KMS-11 (cell line): ENCODE measurements around the gene CDSN.

Source experiments
- H2AFZ ChIP-seq: fragments of 200-600 bp; sonication (generic); 2 replicates; pipeline ENCODE4 v1.6.1; 2016; ENCODE audit warnings: antibody characterized with exemption, mixed run types, low read depth
- H3K27ac ChIP-seq: fragments of 200-600 bp; sonication (generic); 2 replicates; pipeline ENCODE4 v1.6.1; 2016; ENCODE audit warnings: mild to moderate bottlenecking, mixed run types
- H3K27me3 ChIP-seq: fragments of 200-600 bp; sonication (generic); 2 replicates; pipeline ENCODE4 v1.6.1; 2017; ENCODE audit warnings: mild to moderate bottlenecking, low read depth, mixed run types, moderate library complexity; ENCODE audit not compliant: insufficient read depth
- H3K36me3 ChIP-seq: fragments of 200-600 bp; sonication (generic); 2 replicates; pipeline ENCODE4 v1.6.1; 2017; ENCODE audit warnings: mild to moderate bottlenecking, mixed run types; ENCODE audit not compliant: insufficient read depth
- H3K4me1 ChIP-seq: fragments of 200-600 bp; sonication (generic); 2 replicates; pipeline ENCODE4 v1.6.1; 2016; ENCODE audit warnings: mild to moderate bottlenecking, low read depth, mixed run types; ENCODE audit not compliant: poor library complexity, severe bottlenecking
- H3K4me2 ChIP-seq: fragments of 200-600 bp; sonication (generic); 2 replicates; pipeline ENCODE4 v1.7.0; 2016; ENCODE audit warnings: mild to moderate bottlenecking, mixed run types
- H3K4me3 ChIP-seq: fragments of 200-600 bp; sonication (generic); IDR thresholded peaks from 2 replicates; pipeline ENCODE4 v1.6.1; 2017; ENCODE audit warnings: low read depth, low read length, mixed read lengths; ENCODE audit not compliant: insufficient read depth
- H3K79me2 ChIP-seq: fragments of 200-600 bp; sonication (generic); 2 replicates; pipeline ENCODE4 v1.6.1; 2016; ENCODE audit warnings: low read depth, mixed run types; ENCODE audit not compliant: insufficient read depth
- H3K9ac ChIP-seq: fragments of 200-600 bp; sonication (generic); 2 replicates; pipeline ENCODE4 v1.6.1; 2016; ENCODE audit warnings: mild to moderate bottlenecking, mixed run types
- H4K20me1 ChIP-seq: fragments of 200-600 bp; sonication (generic); 2 replicates; pipeline ENCODE4 v1.6.1; 2016; ENCODE audit warnings: mild to moderate bottlenecking, mixed run types; ENCODE audit not compliant: insufficient read depth
- CTCF ChIP-seq: fragments of 200-600 bp; sonication (generic); conservative IDR thresholded peaks from 2 replicates; pipeline ENCODE4 v1.6.1; 2017; ENCODE audit warnings: low read depth, mild to moderate bottlenecking, antibody characterized with exemption, low read length, moderate library complexity, mixed read lengths

The CDSN gene

DNA sequence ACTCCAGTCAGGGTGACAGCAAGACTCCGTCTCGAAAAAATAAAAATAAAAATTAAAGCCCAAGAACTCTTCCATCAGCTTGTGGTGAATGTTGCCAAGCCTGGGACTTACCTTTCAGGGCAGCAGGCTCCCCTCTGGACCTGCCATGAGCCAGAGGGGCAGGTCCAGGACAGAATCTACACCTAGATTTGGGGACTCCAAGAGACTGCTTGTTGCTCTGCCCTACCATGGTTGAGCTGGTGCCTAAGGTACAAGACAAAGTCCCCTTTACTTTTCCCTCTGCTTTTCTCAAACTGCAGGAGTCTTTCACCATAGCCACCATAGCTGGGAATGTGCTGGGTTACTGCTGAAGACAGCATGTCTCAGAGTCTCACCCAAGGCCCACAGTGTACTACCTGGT is 17.1 kb downstream of the CDSN start:
- no peak overlapping the region for H2AFZ ChIP-seq
- no peak overlapping the region for H3K4me2 ChIP-seq
- no peaks in the 10 kb centered on the region for H4K20me1 ChIP-seq
- no peak overlapping the region for H3K9ac ChIP-seq
- H3K36me3 ChIP-seq, result no peaks in the 10 kb centered on the region
- H3K79me2 ChIP-seq, result no peaks in the 10 kb centered on the region
- no peak for TF ChIP-seq CTCF
- no peak overlapping the region for H3K27ac ChIP-seq
- H3K27me3 ChIP-seq, result no peaks in the 10 kb centered on the region
- no peak overlapping the region for H3K4me3 ChIP-seq
- no peaks in the 10 kb centered on the region for H3K4me1 ChIP-seq

- no peaks in the 10 kb centered on the region for H3K27me3 ChIP-seq
- no peaks in the 10 kb centered on the region for H3K79me2 ChIP-seq
- H3K4me1 ChIP-seq, result no peaks in the 10 kb centered on the region
- no peaks in the 10 kb centered on the region for H3K36me3 ChIP-seq
- H2AFZ ChIP-seq, result no peak overlapping the region
- H3K27ac ChIP-seq, result no peak overlapping the region
- H3K9ac ChIP-seq, result no peak overlapping the region
- TF ChIP-seq CTCF, result no peak
- no peak overlapping the region for H3K4me2 ChIP-seq
- no peak overlapping the region for H3K4me3 ChIP-seq
- H4K20me1 ChIP-seq, result no peaks in the 10 kb centered on the region
These were observed 21.8 kb downstream of the CDSN start for GRCh38 chr6:31098449-31098938.

DNA sequence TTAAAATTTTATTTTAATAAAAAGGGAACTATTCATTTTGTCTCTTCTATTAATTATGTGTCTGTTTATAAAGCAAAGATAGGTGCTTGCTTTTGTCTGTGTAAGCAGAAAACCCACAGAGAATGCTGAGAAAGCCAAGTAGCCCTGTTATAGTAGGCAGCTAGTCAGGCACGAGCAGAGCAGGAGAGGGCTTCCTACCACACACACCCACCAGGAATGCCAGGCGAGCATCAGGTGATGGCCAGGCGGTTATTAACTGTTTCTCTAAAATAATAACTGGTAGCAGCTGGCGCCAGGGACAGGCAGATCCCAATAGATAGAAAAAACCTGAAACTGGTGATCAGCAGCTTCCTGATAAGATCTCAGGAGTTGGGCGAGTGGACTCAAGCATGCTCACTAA is 23.6 kb downstream of the CDSN start:
- no peak overlapping the region for H2AFZ ChIP-seq
- H4K20me1 ChIP-seq, result no peaks in the 10 kb centered on the region
- no peak overlapping the region for H3K4me3 ChIP-seq
- no peaks in the 10 kb centered on the region for H3K27me3 ChIP-seq
- TF ChIP-seq CTCF, result no peak
- H3K4me2 ChIP-seq, result no peak overlapping the region
- no peaks in the 10 kb centered on the region for H3K36me3 ChIP-seq
- H3K9ac ChIP-seq, result no peak overlapping the region
- H3K4me1 ChIP-seq, result no peaks in the 10 kb centered on the region
- H3K79me2 ChIP-seq, result no peaks in the 10 kb centered on the region
- H3K27ac ChIP-seq, result no peak overlapping the region

- Histone ChIP-seq H2AFZ (no peak overlapping the region), H3K79me2 (no peaks in the 10 kb centered on the region), H3K4me1 (no peaks in the 10 kb centered on the region), H3K27me3 (no peaks in the 10 kb centered on the region), H3K27ac (no peak overlapping the region), H3K9ac (no peak overlapping the region), H3K36me3 (no peaks in the 10 kb centered on the region), H3K4me2 (no peak overlapping the region), H3K4me3 (no peak overlapping the region), H4K20me1 (no peaks in the 10 kb centered on the region)
- no peak for TF ChIP-seq CTCF
These were observed 24.0 kb downstream of the CDSN start for GRCh38 chr6:31096215-31096614.
